ENCODE data around the gene UBASH3A. TPM values are rescaled to one million over a fixed set of nuclear protein-coding genes. Genes with fewer than 3 reads are reported as not detected.
A peak's percentile ranks its signal among the peaks of the same experiment; 100 is the strongest.

Gene UBASH3A
- total RNA-seq, 1 donor from 2014 or later: not detected

DNA sequence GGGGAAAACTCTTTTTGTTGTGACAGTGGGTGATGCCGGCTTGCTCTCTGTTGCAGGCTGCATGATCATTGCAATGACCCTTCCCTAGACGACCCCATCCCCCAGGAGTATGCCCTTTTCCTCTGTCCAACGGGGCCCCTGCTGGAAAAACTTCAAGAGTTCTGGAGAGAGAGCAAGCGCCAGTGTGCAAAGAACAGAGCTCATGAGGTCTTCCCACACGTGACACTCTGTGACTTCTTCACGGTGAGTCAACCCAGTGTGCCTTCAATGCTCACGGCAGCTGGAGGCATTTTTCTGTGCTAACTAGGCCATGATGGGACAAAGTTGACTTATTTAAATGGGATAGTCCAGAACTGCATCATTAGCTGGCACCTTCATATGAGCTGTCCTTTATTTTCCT is 5.7 kb downstream of the UBASH3A start:
- no peak for DNase-seq (ENCODE audit: low read depth in 2 of 2)

- DNase-seq (ENCODE audit: low read depth in 2 of 2): no peak
These were observed 7.6 kb downstream of the UBASH3A start for GRCh38 chr21:42411197-42411869.

DNA sequence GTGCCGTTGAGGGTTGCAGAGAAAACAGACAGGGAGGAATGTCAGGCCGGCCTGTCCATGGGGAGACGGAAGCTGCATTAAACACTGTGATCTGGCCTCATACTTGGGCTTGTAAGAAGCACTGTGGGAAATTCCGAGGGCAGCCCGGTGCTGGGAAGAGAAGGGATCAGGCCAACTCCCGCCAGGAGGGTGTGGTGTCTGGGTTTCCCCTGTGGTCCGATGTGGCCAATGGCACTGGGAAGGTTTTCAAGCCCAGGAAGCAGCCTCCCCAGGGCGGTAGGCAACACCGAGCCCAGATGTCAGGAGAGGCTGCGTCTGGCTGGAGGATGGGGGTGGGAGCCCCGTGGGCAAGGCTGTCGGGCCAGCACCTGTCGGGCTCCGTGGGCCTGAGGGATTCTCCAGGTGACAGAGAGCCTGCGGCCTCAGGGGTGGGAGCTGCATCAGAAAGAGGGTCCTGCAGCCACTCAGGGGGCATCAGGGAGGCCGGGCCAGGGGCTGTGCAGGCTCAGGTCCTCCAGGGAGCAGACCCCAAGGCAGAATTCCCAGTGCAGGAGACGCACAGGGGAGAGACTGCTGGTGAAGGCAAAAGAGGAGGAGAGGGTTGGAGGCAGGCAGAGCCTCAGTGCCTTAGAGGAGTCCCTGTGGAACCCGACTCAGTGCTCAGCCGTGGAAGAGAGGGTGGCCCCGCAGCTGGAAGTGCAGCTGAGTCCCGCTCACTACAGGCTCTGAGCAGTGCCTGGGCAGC is 8.4 kb downstream of the UBASH3A start:
- DNase-seq (ENCODE audit: low read depth in 2 of 2): peak in 1 of 2 donors; percentile 10

GRCh38 chr21:42412636-42412933 is 8.9 kb downstream of the UBASH3A start:
- no peak for DNase-seq (ENCODE audit: low read depth in 2 of 2)

DNA sequence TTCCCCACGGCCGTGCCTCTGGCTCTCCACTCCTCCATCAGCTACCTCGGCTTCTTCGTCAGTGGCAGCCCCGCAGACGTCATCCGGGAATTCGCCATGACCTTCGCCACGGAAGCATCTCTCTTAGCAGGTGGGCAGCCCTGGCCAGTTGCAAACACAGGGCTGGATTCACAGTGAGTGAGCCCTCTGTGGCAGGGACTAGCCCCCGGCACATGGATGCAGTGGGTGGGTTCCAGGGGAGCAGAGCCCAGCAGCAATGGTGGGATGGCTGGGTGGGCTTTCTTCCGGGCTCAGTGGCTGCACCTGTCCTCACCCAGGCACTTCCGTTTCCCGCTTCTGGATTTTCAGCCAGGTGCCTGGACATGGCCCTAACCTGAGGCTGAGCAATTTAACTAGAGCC is 9.4 kb downstream of the UBASH3A start:
- no peak for DNase-seq (ENCODE audit: low read depth in 2 of 2)

DNA sequence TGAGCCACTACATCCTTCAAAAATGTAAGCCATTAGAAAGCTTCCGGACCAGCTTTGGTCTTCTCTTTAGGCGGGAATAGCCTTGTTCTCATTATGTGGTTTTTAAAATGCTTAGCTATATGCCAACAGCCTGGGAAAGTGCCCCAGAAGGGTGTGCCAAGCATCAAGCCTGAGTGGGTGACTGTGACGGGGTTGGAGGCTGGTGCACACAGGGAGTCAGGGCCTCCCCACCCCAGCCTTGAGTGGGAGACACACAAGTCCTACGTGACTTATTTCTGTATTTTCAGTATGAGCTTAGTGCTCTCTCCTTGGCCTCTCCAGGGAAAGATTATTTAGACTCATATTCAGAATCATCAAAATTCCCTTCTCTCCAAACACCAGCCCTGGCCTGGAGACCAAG is 9.8 kb downstream of the UBASH3A start:
- DNase-seq (ENCODE audit: low read depth in 2 of 2): no peak

GRCh38 chr21:42414066-42414465 is 10.4 kb downstream of the UBASH3A start:
- DNase-seq (ENCODE audit: low read depth in 2 of 2): no peak

DNA sequence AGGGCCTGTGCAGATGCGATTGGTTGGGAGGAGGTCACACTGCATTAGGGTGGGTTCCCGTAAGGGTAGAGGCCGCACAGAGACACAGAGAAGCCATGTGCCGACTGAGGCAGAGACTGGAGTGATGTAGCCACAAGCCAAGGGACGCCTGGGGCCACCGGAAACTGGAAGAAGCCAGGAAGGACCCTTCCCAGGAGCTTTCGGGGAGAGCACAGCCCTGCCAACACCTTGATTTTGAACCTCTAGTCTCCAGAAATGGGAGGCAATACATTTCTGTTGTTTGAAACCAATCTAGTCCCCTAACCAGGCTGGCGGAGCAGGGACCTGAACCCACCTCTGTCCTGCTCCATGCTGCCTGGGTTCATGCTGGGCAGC is 10.8 kb downstream of the UBASH3A start:
- no peak for DNase-seq (ENCODE audit: low read depth in 2 of 2)

DNA sequence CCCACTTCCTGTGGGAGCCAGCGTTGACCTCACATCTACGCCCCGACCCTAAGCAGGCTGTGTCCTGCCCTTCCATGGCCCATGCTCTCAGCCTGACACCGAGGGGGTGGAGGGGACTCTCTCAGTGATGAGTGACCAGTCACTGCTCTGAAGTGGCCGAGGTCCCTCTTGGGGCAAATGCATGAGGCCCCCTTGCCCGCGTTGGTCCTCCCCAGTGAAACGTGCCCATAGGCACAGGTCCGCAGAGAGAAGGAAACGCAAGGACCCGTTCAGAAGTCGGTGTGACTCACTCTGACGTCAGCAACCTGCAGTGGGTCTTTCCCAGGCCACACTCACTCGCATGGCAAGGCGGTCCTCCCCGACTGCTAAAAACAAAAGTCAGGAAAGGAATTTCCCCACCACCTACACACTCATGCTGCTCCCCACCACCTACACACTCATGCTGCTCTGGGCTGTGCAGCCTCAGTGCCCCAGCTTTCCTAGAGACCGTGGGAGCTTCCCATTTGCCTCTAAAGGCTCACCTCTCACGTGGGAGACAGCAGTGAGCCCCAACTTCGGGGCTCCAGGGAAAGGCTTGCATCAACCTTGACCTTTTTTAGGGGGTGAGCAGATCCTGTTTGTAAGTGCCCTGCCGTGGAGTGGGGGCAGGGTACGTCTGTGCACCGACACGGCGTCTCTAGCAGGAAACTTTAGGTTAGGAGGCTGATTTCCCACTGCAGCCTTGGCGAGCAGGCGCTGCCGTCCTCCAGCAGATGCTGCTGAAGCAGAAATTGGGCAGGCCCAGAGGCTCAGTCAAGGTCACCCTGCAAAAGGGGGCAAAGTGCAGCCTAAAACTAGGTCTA is 11.4 kb downstream of the UBASH3A start:
- peak; percentile 55 to 80 for DNase-seq (ENCODE audit: low read depth in 2 of 2)

DNA sequence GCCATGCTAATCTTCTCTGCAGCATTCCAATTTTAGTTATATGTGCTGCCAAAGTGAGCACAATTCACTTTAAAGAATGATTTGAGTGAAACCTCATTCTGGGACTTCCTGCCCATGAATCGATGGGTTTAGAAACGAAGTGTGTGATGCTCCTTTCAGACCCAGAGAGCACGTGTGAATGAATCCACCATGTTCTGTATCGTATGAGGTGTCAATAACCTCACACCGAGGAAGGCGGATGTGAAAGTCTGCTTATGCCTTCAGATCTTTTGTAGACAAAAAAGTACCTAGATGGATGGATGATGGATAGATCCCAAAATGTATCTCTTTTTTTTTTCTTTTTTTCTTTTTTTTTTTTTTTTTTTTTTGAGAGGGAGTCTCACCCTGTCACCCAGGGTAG is 13.8 kb downstream of the UBASH3A start:
- DNase-seq (ENCODE audit: low read depth in 2 of 2): no peak

DNA sequence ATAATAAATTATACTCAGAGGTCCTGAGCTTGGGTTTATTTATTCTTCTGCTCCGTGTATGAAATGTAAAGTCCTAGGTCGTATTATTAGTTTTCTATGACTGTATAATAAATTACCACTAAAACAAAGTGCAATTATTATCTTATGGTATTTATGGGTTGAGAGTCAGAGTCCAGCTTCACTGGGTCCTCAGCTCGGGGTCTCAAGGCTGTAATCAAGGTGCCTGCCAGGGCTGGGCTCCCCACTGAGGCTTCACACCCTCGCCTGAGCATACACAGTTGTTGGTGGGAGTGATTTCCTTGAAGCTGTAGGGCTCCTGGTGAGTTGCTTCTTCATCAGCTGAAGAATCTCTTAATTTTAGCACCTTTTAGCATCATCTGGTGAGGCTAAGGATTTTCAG is 15.2 kb downstream of the UBASH3A start:
- DNase-seq (ENCODE audit: low read depth in 2 of 2): no peak

GRCh38 chr21:42419845-42420244 is 16.1 kb downstream of the UBASH3A start:
- no peak for DNase-seq (ENCODE audit: low read depth in 2 of 2)

DNA sequence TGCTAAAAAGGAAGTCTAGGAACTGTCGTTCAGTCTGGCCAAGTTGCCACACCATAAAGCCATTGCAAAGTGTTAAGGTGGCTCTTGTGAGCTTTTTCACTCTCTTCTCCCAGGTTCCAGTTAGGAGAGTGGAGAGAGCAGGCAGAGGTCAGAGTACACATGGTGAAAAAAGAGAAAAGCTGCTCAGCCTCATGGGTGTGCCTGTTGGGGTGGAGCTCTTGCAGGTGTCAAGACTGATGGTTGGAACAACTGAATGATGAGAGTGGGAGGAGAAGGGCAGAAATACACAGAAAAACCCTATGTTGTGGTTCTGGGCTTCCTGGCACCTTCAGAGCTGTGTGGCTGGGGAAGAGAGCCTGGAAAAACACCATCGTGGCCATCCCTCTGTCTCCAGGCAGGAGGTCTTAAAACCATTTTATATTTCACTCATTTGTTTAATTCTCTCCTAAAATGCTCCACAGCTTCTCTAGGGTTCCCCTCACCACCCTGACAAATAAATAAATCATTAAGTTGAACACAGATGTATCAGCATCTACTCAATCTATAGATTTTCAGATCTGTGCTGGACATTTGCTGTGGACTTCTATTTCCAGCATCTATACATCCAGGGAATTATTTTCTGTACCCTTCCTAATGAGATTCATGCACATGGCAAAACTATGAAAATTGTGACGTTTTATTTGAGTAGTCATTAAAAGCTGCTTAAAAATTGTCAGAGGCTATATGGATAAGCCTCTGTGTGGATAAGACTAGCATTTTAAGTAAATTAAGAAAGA is 17.5 kb downstream of the UBASH3A start:
- DNase-seq (ENCODE audit: low read depth in 2 of 2): no peak

GRCh38 chr21:42423197-42423675 is 19.5 kb downstream of the UBASH3A start:
- no peak for DNase-seq (ENCODE audit: low read depth in 2 of 2)

DNA sequence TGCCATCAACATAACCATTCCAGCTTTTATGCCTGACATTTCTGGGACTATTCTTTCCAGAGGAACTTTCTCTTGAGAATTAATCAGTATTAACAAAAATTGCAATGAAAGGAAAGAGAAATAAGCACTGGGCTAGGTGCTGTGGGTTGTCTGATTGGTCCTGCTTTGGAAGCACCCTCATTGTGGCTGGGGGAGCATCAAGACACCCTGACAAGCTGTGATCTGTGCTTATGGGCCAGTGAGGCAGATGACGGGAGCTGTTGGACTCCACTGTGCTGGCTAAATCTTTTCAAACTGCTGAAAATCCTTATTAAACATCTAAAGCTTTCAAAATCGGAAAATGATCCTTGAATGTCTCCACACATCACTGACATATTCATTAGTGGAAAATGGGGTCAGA is 20.0 kb downstream of the UBASH3A start:
- DNase-seq (ENCODE audit: low read depth in 2 of 2): no peak

GRCh38 chr21:42424914-42425541 is 21.3 kb downstream of the UBASH3A start:
- peak; percentile 34 to 35 for DNase-seq (ENCODE audit: low read depth in 2 of 2)

- no peak for DNase-seq (ENCODE audit: low read depth in 2 of 2)
These were observed 21.9 kb downstream of the UBASH3A start for GRCh38 chr21:42425591-42425990.

DNA sequence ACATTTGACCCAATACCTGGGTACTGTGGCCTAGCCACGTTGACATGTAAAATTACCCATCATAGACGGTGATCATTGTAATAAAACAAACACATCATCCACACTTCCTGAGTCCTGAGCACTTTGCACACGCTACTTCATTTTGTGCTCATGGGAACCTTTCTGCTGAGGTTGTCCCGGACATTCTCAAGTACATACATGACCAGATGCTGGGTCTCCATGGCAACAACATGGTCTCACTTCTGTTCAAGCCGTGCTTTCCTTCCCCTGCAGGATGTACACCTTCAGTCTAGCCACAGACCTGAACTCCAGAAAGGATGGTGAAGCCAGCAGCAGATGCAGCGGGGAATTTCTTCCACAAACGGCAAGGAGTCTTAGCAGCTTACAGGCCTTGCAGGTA is 22.7 kb downstream of the UBASH3A start:
- no peak for DNase-seq (ENCODE audit: low read depth in 2 of 2)

- DNase-seq (ENCODE audit: low read depth in 2 of 2): no peak
These were observed 23.3 kb downstream of the UBASH3A start for GRCh38 chr21:42426876-42427480.

DNA sequence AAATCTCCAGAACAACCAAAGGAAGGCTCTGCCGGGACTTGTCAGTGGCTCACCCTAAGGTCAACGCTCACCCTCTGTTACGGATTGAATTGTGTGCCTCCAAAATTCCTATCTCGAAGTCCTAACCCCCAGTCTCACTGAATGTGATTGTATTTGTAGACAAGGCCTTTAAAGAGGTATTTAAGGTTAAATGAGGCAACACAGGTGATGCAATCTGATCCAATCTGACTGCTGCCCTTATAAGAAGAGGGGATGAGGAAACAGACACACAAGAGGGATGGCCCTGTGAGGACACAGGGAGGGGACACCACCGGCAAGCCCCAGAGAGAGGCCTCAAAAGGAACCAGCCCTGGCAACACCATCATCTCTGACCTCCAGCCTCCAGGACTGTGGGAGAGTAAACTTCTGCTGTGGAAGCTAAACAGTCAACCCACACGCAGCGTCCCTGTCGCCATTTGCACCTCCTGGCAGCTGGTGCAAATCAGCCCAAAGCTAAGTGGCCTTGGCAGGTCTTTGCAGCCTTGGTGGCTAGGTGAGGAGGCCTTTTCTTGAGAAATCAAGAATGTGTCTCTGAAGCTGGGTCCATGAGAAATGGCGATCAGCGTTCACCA is 24.2 kb downstream of the UBASH3A start:
- no peak for DNase-seq (ENCODE audit: low read depth in 2 of 2)
